HT1080 (cell line): ENCODE results near the gene TTC39B. TPM values are rescaled to one million over a fixed set of nuclear protein-coding genes. Genes with fewer than 3 reads are reported as not detected.
"Not testable (repeated sequence)": the region's sequence is repeated elsewhere in the genome, so short reads cannot be mapped to it uniquely, and the experiment has no call there.

Experiments used
- DNase-seq: peaks from one replicate; pipeline ENCODE4 v3.0.0-alpha.2; 2015; ENCODE audit warnings: low read depth
- total RNA-seq: library from RNA; depleted of rRNA; stranded (reverse); fragments of >200 nt; shearing (Covaris generic); gene quantifications from 2 replicates; pipeline ENCODE4 v1.2.3, GENCODE V29; 2014

TTC39B gene
- total RNA-seq, 1 experiment from 2014 or later, result 3.3 TPM

DNA sequence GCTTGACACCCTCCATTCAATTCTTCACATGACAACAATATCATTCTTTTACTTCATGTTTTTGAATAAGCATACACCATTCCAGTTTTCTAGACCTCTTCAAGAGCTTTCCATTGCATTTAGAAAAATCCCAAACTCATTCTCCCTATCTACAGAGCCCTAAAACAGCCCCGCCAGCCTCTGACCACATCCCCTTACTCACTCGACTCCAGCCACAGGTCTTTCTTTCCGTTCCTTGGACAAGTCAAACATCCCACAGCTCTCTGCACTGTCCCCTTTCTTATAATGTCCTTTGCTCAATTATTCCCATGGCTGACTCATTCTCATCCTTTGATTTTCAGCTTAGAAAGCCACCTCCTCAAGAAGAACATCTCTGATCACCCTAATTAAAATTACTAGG lies 38.2 kb downstream of the TTC39B start:
- peak; percentile 63 for DNase-seq

DNA sequence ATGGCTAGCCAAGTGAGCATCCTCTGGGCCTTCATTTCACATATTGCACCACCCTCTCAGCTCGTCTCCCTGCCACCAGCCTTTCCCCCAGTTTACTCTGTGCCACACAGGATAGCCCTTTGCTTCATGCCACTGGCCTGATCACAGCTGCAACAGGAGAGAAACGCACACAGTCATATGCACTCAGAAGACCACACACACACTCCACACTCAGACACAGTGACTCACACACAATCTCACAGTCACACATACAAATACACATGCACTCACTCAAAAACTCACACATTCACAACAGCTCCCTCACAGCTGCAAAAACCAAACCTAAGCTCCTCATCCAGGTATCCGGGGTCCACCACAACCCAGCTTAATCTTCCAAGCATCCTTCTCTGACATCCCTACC lies 38.7 kb downstream of the TTC39B start:
- peak; percentile 44 for DNase-seq

DNA sequence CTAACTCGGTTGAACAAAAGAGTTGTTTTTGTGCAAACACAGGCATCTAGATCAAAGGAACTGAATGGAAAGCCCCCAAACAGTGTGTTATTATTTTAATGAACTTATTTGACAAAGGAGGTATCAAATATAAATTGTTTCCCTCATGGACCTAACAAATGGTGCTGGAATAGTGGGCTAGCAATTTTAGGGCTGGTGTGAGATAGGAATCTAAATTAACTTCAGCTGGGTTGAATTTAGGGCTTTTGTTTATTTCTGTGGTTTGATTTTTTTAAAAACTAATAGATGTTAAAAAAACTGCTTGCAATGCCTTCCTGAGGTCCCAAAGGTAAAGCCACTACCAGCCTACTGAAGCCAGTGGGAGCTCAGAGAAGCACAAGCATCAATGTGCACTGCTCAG lies 42.1 kb downstream of the TTC39B start:
- no peak for DNase-seq

DNA sequence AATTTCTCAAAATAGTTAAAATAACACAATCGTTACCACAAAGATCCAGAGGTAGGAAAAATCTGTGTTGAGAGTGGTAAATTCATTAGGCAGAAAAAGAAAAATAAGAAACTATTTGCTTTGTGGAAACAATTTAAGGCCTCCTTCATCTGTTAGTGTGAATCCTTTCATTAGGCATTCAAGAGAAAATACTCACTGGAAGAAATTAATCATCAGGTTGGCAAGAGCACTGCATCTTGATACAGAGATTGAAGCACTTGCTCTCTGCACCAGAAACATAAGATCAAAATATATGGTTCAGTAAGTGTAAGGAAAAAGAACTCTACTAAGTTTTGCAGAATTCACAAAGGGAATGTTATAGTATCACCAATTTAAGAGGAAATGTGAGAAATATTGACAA lies 44.4 kb downstream of the TTC39B start:
- no peak for DNase-seq

DNA sequence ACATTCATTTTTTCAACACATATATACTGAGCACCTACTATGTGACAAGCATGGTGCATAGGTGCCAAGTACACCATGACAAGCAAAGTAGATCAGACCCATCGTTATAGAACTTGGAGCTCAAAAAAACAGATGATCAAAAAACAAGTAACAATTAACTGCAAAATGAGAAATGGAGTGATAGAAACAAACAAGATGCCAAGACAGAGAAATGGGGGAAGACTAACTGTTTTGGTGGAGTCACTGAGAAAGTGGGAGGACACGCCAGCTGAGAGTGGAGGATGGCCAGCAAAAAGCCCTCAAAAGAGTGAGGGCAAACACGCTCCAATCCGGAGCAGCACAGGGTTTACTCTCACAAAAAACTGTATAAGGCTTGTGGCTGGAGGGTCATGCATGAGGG lies 50.6 kb downstream of the TTC39B start:
- no peak for DNase-seq

DNA sequence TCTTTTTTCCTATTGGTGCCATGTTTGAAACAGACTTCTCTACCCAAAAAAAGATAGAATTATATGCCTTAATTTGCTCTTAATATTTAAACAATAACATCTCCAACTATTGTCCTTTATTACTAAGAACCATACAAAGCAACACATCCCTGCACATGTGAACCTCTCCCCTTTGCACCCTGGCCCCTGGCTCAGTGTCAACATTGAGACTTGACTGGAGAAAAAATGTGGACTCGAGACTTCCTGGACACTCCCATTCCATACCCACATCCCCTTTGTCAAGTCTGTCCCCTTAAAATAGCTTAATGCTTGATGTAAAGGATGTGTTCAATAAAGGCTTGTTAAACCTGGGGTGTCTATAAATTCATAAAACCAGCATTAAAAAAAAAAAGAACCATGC lies 53.2 kb downstream of the TTC39B start:
- peak; percentile 7 for DNase-seq

DNA sequence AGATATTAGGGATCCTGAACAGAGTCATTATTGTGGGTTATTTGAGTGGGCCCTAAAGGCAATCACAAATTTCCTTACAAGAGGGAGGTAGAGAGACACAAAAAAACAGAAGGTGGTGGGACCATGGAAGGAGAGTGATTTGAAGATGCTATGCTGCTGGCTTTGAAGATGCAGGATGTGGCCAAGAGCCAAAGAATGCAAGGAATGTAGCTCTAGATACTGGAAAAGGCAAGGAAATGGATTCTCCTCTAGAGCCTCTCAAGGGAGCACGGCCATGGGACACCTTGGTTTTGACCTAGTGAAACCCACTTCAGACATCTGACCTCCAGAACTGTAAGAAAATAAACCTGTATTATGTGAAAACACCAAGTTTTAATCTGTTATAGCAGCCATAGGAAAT lies 53.8 kb downstream of the TTC39B start:
- peak; percentile 66 for DNase-seq

DNA sequence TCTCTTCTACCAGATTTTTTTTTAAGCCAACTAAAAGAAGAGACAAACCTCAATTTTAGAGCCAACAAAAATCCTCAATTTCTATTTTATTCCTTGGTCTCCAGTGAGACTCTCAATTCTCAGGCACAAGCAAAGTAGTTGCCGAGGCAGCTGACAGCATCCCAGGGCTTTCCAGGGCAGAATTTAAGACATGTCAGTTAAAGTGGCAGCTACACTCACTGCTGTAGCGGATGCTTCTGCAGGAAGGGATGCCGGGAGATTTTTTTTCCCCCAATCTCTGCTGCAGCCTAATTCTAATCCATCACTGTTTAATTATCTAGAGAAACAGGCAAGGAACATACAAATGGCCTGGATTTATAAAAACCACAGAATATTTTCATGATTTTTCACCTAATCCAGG lies 57.0 kb downstream of the TTC39B start:
- DNase-seq, result no peak

DNA sequence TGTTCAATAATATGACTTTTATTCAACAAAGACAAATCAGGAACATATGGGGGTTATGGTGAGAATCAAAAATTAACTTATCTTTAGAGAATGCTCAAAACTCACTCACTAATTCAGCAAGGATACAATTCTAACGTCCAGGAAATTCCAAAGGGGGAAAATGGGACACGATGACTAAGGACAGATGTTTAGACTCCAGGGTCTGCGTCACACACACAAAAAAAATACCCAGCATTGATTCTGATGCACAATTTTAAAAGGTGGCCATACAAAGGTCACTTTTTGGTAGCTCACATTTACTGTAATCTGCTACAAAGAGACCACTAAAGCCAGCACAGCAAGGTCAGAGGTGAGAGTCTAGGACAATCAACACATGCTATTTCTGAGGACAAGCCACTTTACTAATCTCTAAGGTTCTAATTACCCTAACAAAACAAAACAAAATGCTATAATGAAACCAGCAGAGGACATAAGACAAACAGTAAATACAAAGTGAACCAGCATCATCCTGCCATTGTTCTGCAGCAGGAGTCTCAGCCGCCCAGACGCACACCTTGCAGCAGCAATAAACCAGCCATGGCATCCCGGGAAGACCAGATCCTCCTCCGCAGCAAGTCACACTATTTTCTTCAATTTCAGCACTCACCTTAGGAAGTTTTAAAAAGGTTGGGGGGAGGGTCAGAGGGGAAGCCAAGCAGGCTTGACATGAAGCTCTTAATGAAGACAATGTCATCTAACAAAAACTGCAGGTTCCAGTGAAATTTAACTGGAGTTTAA lies 57.8 kb downstream of the TTC39B start:
- DNase-seq, result peak; percentile 58

DNA sequence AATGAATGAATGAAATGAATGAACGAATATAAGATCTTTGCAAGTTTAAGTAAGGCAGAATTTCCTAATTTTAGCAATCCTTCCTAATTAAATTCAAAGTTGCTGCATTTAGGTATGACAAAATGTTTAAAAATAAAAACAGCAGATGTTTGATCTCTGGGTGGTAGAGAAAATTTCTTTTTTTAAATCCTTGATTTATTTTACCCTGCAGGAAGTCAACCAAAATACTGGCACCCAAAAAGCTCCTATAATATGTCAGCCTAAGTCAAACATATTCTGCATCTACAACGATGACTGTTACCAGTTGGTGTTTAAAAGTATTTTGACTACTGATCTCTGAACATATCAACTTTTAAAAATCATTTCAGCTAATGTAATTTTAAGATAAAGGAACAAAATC lies 58.4 kb downstream of the TTC39B start:
- no peak for DNase-seq

DNA sequence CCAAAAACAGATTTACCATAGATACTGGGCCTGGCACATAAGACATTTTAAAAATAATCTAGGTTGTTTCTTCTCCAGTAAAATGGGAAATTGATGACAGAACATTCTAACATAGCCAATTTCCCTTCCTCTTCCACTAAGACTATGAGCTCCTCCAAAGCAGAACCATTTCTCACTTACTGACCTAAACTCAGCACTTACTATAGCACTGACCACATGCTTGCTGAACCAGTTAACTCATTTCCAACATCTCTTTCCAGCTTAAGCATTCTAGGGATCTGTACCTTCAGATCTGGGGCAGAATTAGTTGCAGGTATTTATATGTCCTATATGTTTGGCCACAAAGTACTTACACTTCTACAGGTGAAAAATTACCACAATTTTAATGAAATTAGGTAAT lies 58.9 kb downstream of the TTC39B start:
- DNase-seq, result no peak

DNA sequence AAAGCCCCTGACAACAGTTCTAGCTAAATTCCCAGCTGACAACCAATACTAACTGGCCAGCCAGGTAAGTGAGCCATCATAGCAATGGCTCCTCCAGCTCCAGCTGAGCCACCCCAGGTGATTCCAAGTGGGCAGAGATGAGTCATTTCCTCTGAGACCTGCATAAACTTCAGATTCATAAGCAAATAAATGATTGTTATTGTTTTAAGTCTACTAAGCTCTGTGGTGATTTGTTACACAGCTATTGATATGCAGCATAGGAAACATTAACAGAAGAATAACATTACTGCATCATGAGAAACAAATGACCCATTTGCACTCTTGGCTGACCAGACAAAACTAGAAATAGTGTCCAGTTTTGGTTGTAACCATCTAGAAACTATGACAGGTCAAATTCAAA lies 60.3 kb downstream of the TTC39B start:
- DNase-seq, result peak; percentile 44

DNA sequence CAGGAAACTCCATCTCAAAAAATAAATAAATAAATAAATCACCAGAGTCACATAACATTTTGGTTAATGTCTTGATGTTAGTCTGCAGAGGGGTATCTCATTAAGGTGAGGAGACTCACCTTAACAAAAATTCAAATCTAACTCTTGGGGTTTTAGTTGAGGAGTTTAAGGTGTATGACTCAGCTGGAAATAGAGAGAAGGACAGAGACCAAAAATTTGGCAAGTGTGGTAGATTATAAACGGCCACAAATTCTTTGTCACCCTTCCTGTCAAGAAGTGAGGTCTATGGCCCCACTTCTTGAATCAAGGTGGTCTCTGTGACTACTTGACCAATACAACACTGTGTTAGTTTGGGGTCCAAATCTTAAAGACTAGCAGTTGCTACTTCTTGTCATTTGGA lies 60.8 kb downstream of the TTC39B start:
- no peak for DNase-seq

DNA sequence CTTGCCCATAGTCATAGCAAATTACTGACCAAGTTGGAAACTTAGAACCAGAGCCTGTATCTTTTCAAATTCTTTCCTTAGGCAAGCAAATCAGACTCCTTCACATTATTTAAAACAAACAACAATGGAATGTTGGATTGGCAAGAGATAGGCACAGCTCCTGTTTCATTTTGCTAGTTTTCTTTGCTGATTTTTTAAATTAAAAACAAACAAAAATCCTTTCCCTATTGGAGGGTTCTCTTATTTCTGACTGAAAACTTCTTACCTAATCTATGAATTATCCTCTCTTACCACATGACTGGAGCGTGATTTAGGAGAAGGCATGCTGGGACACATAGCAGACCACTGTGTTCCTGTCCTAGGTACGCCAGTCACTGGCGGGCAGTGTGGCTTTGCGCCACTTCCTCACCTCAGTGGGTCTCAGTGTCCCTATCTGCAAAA lies 63.0 kb downstream of the TTC39B start:
- no peak for DNase-seq

DNA sequence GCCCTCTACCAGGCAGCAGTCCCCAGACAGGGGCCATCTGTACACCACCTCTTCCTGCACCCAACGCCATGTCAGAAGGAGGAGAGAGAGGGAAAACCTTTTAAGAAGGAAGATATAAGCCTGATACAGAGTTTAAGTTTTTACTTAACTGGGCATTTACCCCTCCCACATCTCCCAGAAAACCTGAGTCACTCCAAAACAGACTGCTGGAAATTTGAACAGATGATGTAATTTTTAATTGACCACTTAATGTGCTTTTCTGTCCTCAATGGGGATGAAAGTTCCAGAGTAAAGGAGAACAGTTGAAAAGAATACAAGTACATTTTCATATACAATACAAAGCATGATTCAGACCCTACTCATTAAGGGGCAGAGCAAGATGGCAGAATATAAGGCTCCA lies 63.9 kb downstream of the TTC39B start:
- no peak for DNase-seq

DNA sequence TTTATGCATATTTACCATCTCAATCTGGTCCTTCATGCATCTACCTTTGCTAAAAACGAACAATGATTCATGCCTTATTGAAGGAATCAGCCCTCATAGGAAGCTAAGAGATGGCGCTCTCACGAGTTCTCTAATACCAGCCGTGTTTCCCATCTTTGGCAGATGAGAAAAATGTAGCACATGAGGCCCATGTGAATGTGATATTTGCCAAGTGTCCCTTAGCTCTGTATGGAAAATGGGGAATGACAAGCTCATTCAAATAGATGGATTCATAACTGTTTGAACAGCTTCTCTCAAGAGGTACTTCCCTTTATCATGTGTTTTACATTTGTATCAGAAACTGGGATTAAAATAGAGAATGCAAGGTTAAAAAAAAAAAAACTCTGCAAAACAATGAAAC lies 66.1 kb downstream of the TTC39B start:
- no peak for DNase-seq

DNA sequence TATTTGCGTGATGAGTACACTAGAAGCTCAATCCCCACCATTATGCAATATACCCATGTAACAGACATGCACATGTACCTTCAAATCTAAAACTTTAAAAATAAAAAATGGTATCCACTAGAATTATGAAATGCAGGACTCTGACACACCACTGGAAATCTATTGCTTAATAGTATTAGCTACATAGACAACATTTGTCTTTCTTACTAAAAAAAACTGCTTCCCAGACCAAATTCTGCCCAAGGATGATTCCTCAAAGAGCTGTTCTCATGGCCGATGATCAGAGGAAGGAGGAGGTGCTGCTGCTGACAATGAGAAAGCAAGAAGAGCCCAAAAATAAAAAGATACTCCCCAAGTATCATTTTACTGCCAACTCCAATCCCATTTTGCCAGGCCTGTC lies 67.2 kb downstream of the TTC39B start:
- DNase-seq, result no peak

DNA sequence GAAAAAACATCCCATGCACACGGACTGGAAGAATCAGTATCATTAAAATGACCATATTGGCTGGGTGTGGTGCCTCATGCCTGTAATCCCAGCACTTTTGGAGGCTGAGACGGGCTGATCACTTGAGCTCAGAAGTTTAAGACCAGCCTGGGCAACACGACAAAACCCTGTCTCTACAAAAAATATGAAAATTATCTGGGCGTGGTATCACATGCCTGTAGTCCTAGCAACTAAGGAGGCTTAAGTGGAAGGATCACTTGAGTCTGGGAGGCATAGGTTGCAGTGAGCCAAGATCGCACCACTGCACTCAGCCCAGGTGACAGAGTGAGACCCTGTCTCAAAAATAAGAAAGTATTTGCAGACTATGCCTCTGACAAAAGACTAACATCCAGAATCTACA lies 68.4 kb downstream of the TTC39B start:
- no peak for DNase-seq

DNA sequence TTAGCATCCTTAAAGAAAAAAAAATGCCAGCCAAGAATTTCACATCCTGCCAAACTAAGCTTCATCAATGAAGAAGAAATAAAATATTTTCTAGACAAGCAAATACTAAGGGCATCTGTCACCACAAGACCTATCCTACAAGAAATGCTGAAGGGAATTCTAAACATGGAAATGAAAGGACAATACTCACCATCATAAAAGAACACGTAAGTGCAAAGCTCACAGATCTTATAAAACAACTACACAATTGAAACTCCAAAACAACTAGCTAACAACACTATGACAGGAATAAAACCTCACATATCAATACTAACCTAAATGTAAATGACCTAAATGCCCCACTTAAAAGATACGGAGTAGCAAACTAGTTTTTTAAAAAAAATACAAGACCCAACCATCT lies 71.4 kb downstream of the TTC39B start:
- DNase-seq, result no peak

DNA sequence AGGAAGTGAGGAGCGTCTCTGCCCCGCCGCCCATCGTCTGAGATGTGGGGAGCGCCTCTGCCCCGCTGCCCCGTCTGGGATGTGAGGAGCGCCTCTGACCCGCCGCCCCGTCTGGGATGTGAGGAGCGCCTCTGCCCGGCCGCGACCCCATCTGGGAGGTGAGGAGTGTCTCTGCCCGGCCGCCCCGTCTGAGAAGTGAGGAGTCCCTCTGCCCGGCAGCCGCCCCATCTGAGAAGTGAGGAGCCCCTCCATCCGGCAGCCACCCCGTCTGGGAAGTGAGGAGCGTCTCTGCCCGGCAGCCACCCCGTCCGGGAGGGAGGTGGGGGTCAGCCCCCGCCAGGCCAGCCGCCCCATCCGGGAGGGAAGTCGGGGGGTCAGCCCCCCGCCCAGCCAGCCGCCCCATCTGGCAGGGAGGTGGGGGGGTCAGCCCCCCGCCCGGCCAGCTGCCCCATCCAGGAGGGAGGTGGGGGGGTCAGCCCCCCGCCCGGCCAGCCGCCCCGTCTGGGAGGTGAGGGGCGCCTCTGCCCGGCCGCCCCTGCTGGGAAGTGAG lies 73.0 kb downstream of the TTC39B start:
- not testable (repeated sequence) for DNase-seq

DNA sequence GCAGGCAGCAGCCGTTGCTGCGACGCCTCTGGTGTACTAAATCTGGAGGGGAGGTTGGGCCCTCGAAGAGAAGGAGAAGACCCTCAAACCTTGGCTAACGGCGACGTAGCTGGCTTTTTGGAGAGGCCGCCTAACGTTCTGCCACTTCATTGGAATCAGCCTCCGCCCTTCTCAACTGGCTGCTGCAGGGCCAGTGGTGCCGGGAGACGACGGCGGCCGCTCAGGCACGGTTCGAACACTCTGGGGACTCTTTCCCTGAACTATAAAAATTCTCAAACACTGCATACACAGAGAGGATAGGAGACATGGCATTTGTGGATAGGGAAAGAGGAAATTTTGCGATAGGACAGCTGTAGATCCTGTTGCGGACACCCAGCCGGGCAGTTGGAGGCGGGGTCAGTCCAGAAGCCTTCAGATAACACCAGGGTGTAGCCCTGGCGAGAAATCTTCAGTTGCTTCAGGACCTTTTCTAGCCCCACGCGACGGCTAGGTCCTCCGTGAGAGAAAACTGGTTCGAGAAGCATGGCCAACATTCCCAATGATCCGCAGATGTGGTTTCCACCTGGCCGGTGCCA lies 74.2 kb downstream of the TTC39B start:
- DNase-seq, result not testable (repeated sequence)

DNA sequence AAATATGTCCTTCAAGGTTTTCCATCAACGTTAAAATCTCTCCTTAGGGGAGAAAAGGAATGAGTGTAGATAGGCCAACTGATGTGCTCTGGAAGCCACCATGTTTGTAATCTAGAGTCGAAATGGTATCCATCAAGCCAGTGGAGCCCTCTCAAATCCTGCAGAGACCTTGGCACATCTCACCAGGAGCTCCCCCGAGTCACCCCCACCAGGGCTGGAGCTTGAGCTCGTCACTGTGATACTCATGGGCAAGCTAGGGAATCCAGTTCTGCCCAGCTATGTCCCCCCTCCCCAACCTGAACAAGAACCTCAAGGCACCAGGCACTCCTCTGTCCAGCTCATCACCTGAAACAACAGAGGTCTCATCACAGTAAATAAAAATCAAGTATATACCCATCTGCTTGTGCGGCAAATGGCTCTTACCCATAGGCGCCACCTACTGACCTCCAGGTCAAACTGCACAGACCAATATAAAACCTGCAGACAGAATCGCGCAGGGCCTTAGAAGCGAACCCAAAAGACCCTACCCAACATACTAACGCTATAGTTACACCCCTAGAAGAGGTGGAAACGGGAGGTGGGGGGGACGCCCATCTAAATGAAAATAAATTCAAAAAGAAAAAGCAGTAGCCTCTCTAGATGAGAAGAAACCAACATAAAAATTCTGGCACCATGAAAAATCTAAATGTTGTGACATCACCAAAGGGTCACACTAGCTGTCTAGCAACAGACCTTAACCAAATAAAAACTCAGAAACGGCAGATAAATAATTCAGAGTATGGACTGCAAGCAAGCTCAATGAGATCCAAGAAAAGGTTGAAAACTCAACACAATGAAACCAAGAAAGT lies 75.0 kb downstream of the TTC39B start:
- peak; percentile 25 for DNase-seq
